ENCODE results near the gene SWSAP1. TPM values are rescaled to one million over a fixed set of nuclear protein-coding genes. Genes with fewer than 3 reads are reported as not detected.

SWSAP1 gene
- total and polyA plus RNA-seq, 2 of the 4 experiments (the other 2 are of a cell fraction), result 0.36 to 1.6 TPM

DNA sequence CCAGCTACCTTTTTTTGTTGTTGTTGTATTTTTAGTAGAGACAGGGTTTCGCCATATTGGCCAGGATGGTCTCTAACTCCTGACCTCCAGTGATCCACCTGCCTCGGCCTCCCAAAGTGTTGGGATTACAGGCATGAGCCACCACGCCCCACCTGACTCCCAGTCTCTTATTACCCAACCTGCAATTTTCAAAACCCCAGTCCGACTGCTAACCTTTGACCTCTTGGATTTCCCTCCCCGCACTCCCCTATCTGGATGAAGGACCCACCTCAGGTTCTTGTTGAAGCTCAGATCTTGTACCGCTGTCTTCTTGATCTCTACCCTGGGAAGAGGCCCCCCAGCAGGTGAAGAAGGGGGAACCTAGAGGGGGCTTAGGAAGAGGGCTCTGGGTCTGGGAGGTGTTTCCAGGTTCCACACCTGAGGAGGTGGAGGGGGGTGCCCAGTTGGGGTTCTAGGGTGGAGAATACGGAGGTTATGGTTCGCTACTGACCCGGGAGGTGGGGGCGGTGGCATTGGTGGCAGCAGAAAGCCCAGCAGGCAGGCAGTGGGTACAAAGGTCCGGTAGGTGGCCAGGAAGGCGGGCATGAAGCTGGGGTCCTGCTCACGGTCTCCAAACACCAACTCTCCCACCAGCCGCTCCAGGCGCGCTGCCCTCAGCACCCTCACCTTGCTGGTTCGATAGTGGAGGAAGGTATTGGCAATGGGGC lies 42.0 kb downstream of the SWSAP1 start:
- ChIA-PET CTCF (interaction anchor here (0.6 to 1.2 kb wide), 3 partner anchors 19 to 108 kb away, joined by 3 read pairs; partner anchors contain the start of gene PRKCSH), POLR2A (ENCODE audit: unreplicated experiment) (no interaction called here)
- 79% methylated on average over 2 of the region's 17 CpGs; no CpG with 5 or more reads in 1 of the 2 experiments for WGBS, 2 experiments (ENCODE audit: extremely low coverage in 2 of 2, insufficient read length in 1 of 2)
- Histone ChIP-seq H3K4me1 (ENCODE audit: control insufficient read depth, insufficient read depth, low read length) (peaks cover 2% of the 10 kb centered on the region; the same call in 1 of the 2 replicates), H3K9me3 (ENCODE audit: control insufficient read depth, insufficient read depth, low read length) (no peaks in the 10 kb centered on the region), H3K36me3 (ENCODE audit: control insufficient read depth, insufficient read depth, low read length) (no peaks in the 10 kb centered on the region), H2BK20ac (ENCODE audit: low read depth, low read length) (no peak overlapping the region), H2AFZ (replicated peaks; ENCODE audit: low read length, poor library complexity) (no peak overlapping the region), H2BK5ac (ENCODE audit: low read depth, low read length, poor library complexity, severe bottlenecking) (no peak overlapping the region), H3K23ac (ENCODE audit: low read depth, low read length) (no peak overlapping the region), H2AK5ac (ENCODE audit: low read depth, low read length) (no peak overlapping the region), H2BK120ac (ENCODE audit: low read depth, low read length) (no peak overlapping the region), H3K18ac (ENCODE audit: low read depth, low read length) (no peak overlapping the region), H3K14ac (replicated peaks; ENCODE audit: low read depth, low read length) (no peak overlapping the region), H4K91ac (ENCODE audit: insufficient read depth, low read depth, low read length) (no peak overlapping the region), H3K4me2 (ENCODE audit: low read depth, low read length) (no peak overlapping the region), H4K20me1 (ENCODE audit: insufficient read depth, low read length) (no peaks in the 10 kb centered on the region), H4K8ac (ENCODE audit: low read depth in 2 of 2, low read length in 2 of 2) (no peak overlapping the region), H2BK15ac (ENCODE audit: low read depth, low read length) (no peak overlapping the region), H4K5ac (ENCODE audit: low read depth, low read length) (no peak overlapping the region), H3K56ac (ENCODE audit: extremely low read depth, insufficient read depth, low read length) (no peak overlapping the region), H3K27ac (ENCODE audit: insufficient read depth, low read length) (no peak overlapping the region), H3K9me1 (ENCODE audit: insufficient read depth, low read length) (no peaks in the 10 kb centered on the region), H3K27me3 (ENCODE audit: control insufficient read depth, insufficient read depth, low read length) (peaks cover 23% of the 10 kb centered on the region), H3K79me1 (ENCODE audit: low read depth in 1 of 2, low read length in 2 of 2) (no peaks in the 10 kb centered on the region), H3K4me3 (ENCODE audit: insufficient read depth, low read depth, low read length) (no peak overlapping the region), H3K4ac (ENCODE audit: low read depth, low read length) (no peak overlapping the region), H3K9ac (ENCODE audit: low read depth, low read length) (no peak overlapping the region), H2AK9ac (replicated peaks; ENCODE audit: low read depth, low read length, poor library complexity) (no peak overlapping the region)
- intact Hi-C loops (cut with micrococcal nuclease) (no loop called here), in situ Hi-C loops (cut with MboI; ENCODE audit: low sequenced_read_pairs) (no loop called here), dilution Hi-C loops (cut with HindIII; ENCODE audit: low sequenced_read_pairs, unreplicated experiment) (no loop called here)
- no TSS peak for BruUV-seq (replicated peaks)
- no peak for ATAC-seq (ENCODE audit: low read depth)
- TF ChIP-seq CEBPB (IDR thresholded peaks at IDR 0.05; ENCODE audit: low read depth, low read length) (no peak), SMC3 (IDR thresholded peaks at IDR 0.05; ENCODE audit: low read depth, low read length) (no peak), RCOR1 (IDR thresholded peaks at IDR 0.05; ENCODE audit: insufficient replicate concordance, low read length) (no peak), RFX5 (IDR thresholded peaks at IDR 0.05; ENCODE audit: low read depth, low read length) (no peak), MXI1 (IDR thresholded peaks at IDR 0.05; ENCODE audit: borderline replicate concordance, low read depth, low read length) (no peak), MAFK (IDR thresholded peaks at IDR 0.05; ENCODE audit: low read depth, low read length) (no peak), NFE2L2 (IDR thresholded peaks at IDR 0.05; ENCODE audit: low read depth, low read length) (no peak), BHLHE40 (IDR thresholded peaks at IDR 0.05; ENCODE audit: low read depth, low read length) (no peak), POLR2A (IDR thresholded peaks at IDR 0.05; ENCODE audit: low read depth, low read length) (no peak), FOS (IDR thresholded peaks at IDR 0.05; ENCODE audit: low read depth, low read length) (no peak), MAZ (IDR thresholded peaks at IDR 0.05; ENCODE audit: borderline replicate concordance, low read depth, low read length) (no peak), CHD1 (IDR thresholded peaks at IDR 0.05; ENCODE audit: low read depth, low read length) (no peak), RAD21 (IDR thresholded peaks at IDR 0.05; ENCODE audit: low read length) (no peak)
- TF ChIP-seq, protein P1, sequence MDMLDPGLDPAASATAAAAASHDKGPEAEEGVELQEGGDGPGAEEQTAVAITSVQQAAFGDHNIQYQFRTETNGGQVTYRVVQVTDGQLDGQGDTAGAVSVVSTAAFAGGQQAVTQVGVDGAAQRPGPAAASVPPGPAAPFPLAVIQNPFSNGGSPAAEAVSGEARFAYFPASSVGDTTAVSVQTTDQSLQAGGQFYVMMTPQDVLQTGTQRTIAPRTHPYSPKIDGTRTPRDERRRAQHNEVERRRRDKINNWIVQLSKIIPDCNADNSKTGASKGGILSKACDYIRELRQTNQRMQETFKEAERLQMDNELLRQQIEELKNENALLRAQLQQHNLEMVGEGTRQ (IDR thresholded peaks at IDR 0.05; ENCODE audit: low read depth, low read length), result no peak
- TF ChIP-seq, protein P2, sequence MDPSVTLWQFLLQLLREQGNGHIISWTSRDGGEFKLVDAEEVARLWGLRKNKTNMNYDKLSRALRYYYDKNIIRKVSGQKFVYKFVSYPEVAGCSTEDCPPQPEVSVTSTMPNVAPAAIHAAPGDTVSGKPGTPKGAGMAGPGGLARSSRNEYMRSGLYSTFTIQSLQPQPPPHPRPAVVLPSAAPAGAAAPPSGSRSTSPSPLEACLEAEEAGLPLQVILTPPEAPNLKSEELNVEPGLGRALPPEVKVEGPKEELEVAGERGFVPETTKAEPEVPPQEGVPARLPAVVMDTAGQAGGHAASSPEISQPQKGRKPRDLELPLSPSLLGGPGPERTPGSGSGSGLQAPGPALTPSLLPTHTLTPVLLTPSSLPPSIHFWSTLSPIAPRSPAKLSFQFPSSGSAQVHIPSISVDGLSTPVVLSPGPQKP (IDR thresholded peaks at IDR 0.05; ENCODE audit: borderline replicate concordance, low read depth, low read length), result no peak
- TF ChIP-seq, protein P3, sequence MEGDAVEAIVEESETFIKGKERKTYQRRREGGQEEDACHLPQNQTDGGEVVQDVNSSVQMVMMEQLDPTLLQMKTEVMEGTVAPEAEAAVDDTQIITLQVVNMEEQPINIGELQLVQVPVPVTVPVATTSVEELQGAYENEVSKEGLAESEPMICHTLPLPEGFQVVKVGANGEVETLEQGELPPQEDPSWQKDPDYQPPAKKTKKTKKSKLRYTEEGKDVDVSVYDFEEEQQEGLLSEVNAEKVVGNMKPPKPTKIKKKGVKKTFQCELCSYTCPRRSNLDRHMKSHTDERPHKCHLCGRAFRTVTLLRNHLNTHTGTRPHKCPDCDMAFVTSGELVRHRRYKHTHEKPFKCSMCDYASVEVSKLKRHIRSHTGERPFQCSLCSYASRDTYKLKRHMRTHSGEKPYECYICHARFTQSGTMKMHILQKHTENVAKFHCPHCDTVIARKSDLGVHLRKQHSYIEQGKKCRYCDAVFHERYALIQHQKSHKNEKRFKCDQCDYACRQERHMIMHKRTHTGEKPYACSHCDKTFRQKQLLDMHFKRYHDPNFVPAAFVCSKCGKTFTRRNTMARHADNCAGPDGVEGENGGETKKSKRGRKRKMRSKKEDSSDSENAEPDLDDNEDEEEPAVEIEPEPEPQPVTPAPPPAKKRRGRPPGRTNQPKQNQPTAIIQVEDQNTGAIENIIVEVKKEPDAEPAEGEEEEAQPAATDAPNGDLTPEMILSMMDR (conservative IDR thresholded peaks at IDR 0.05; ENCODE audit: low read depth, low read length), result no peak
- DNase-seq, result no peak

Measured in IMR-90 (cell line).